ENCODE measurements around the gene ACBD7.

The ACBD7 gene

GRCh38 chr10:15069230-15069629 lies 19.3 kb downstream of the ACBD7 start:
- Histone ChIP-seq H3K4me3 (ENCODE audit: low read length) (no peak overlapping the region), H2AFZ (ENCODE audit: low read depth, low read length) (no peak overlapping the region), H3K36me3 (ENCODE audit: insufficient read depth, low read length) (no peaks in the 10 kb centered on the region), H3K9me3 (ENCODE audit: low read length) (peaks cover 9% of the 10 kb centered on the region), H3K27me3 (ENCODE audit: insufficient read depth, low read length) (no peaks in the 10 kb centered on the region), H3K4me1 (ENCODE audit: insufficient read depth, low read length) (no peaks in the 10 kb centered on the region)

GRCh38 chr10:15068802-15069201 lies 19.8 kb downstream of the ACBD7 start:
- H3K36me3 ChIP-seq (ENCODE audit: insufficient read depth, low read length), result no peaks in the 10 kb centered on the region
- no peak overlapping the region for H2AFZ ChIP-seq (ENCODE audit: low read depth, low read length)
- H3K9me3 ChIP-seq (ENCODE audit: low read length), result peaks cover 5% of the 10 kb centered on the region
- H3K27me3 ChIP-seq (ENCODE audit: insufficient read depth, low read length), result no peaks in the 10 kb centered on the region
- H3K4me1 ChIP-seq (ENCODE audit: insufficient read depth, low read length), result no peaks in the 10 kb centered on the region
- no peak overlapping the region for H3K4me3 ChIP-seq (ENCODE audit: low read length)

- no peaks in the 10 kb centered on the region for H3K9me3 ChIP-seq (ENCODE audit: low read length)
- no peaks in the 10 kb centered on the region for H3K36me3 ChIP-seq (ENCODE audit: insufficient read depth, low read length)
- H2AFZ ChIP-seq (ENCODE audit: low read depth, low read length), result no peak overlapping the region
- no peaks in the 10 kb centered on the region for H3K27me3 ChIP-seq (ENCODE audit: insufficient read depth, low read length)
- no peak overlapping the region for H3K4me3 ChIP-seq (ENCODE audit: low read length)
- H3K4me1 ChIP-seq (ENCODE audit: insufficient read depth, low read length), result no peaks in the 10 kb centered on the region
Measured at GRCh38 chr10:15067154-15067553, 21.4 kb downstream of the ACBD7 start.

- Histone ChIP-seq H3K36me3 (ENCODE audit: insufficient read depth, low read length) (no peaks in the 10 kb centered on the region), H3K4me1 (ENCODE audit: insufficient read depth, low read length) (no peaks in the 10 kb centered on the region), H2AFZ (ENCODE audit: low read depth, low read length) (no peak overlapping the region), H3K4me3 (ENCODE audit: low read length) (no peak overlapping the region), H3K27me3 (ENCODE audit: insufficient read depth, low read length) (no peaks in the 10 kb centered on the region), H3K9me3 (ENCODE audit: low read length) (no peaks in the 10 kb centered on the region)
Measured at GRCh38 chr10:15060638-15061037, 27.9 kb downstream of the ACBD7 start.

GRCh38 chr10:15059914-15060313 lies 28.7 kb downstream of the ACBD7 start:
- Histone ChIP-seq H3K36me3 (ENCODE audit: insufficient read depth, low read length) (no peaks in the 10 kb centered on the region), H3K4me1 (ENCODE audit: insufficient read depth, low read length) (no peaks in the 10 kb centered on the region), H3K9me3 (ENCODE audit: low read length) (no peaks in the 10 kb centered on the region), H3K27me3 (ENCODE audit: insufficient read depth, low read length) (no peaks in the 10 kb centered on the region), H3K4me3 (ENCODE audit: low read length) (no peak overlapping the region), H2AFZ (ENCODE audit: low read depth, low read length) (no peak overlapping the region)

GRCh38 chr10:15058689-15059088 lies 29.9 kb downstream of the ACBD7 start:
- H3K9me3 ChIP-seq (ENCODE audit: low read length), result no peaks in the 10 kb centered on the region
- no peak overlapping the region for H2AFZ ChIP-seq (ENCODE audit: low read depth, low read length)
- no peaks in the 10 kb centered on the region for H3K4me1 ChIP-seq (ENCODE audit: insufficient read depth, low read length)
- H3K4me3 ChIP-seq (ENCODE audit: low read length), result no peak overlapping the region
- H3K36me3 ChIP-seq (ENCODE audit: insufficient read depth, low read length), result no peaks in the 10 kb centered on the region
- H3K27me3 ChIP-seq (ENCODE audit: insufficient read depth, low read length), result no peaks in the 10 kb centered on the region

- no peaks in the 10 kb centered on the region for H3K27me3 ChIP-seq (ENCODE audit: insufficient read depth, low read length)
- H3K36me3 ChIP-seq (ENCODE audit: insufficient read depth, low read length), result no peaks in the 10 kb centered on the region
- no peak overlapping the region for H2AFZ ChIP-seq (ENCODE audit: low read depth, low read length)
- no peak overlapping the region for H3K4me3 ChIP-seq (ENCODE audit: low read length)
- no peaks in the 10 kb centered on the region for H3K9me3 ChIP-seq (ENCODE audit: low read length)
- H3K4me1 ChIP-seq (ENCODE audit: insufficient read depth, low read length), result no peaks in the 10 kb centered on the region
Measured at GRCh38 chr10:15053061-15053460, 35.5 kb downstream of the ACBD7 start.

- Histone ChIP-seq H2AFZ (ENCODE audit: low read depth, low read length) (no peak overlapping the region), H3K36me3 (ENCODE audit: insufficient read depth, low read length) (no peaks in the 10 kb centered on the region), H3K27me3 (ENCODE audit: insufficient read depth, low read length) (no peaks in the 10 kb centered on the region), H3K9me3 (ENCODE audit: low read length) (no peaks in the 10 kb centered on the region), H3K4me3 (ENCODE audit: low read length) (no peak overlapping the region), H3K4me1 (ENCODE audit: insufficient read depth, low read length) (no peaks in the 10 kb centered on the region)
Measured at GRCh38 chr10:15052121-15052520, 36.5 kb downstream of the ACBD7 start.

- Histone ChIP-seq H3K4me3 (ENCODE audit: low read length) (no peak overlapping the region), H3K4me1 (ENCODE audit: insufficient read depth, low read length) (no peaks in the 10 kb centered on the region), H3K9me3 (ENCODE audit: low read length) (no peaks in the 10 kb centered on the region), H3K36me3 (ENCODE audit: insufficient read depth, low read length) (no peaks in the 10 kb centered on the region), H3K27me3 (ENCODE audit: insufficient read depth, low read length) (no peaks in the 10 kb centered on the region), H2AFZ (ENCODE audit: low read depth, low read length) (no peak overlapping the region)
Measured at GRCh38 chr10:15049533-15049932, 39.0 kb downstream of the ACBD7 start.

- Histone ChIP-seq H3K9me3 (ENCODE audit: low read length) (no peaks in the 10 kb centered on the region), H3K36me3 (ENCODE audit: insufficient read depth, low read length) (no peaks in the 10 kb centered on the region), H3K4me1 (ENCODE audit: insufficient read depth, low read length) (no peaks in the 10 kb centered on the region), H3K4me3 (ENCODE audit: low read length) (no peak overlapping the region), H3K27me3 (ENCODE audit: insufficient read depth, low read length) (no peaks in the 10 kb centered on the region), H2AFZ (ENCODE audit: low read depth, low read length) (no peak overlapping the region)
Measured at GRCh38 chr10:15046626-15047025, 42.0 kb downstream of the ACBD7 start.

GRCh38 chr10:15045380-15045779 lies 43.2 kb downstream of the ACBD7 start:
- H3K9me3 ChIP-seq (ENCODE audit: low read length), result no peaks in the 10 kb centered on the region
- H3K27me3 ChIP-seq (ENCODE audit: insufficient read depth, low read length), result no peaks in the 10 kb centered on the region
- H3K4me1 ChIP-seq (ENCODE audit: insufficient read depth, low read length), result no peaks in the 10 kb centered on the region
- H3K4me3 ChIP-seq (ENCODE audit: low read length), result no peak overlapping the region
- H3K36me3 ChIP-seq (ENCODE audit: insufficient read depth, low read length), result no peaks in the 10 kb centered on the region
- no peak overlapping the region for H2AFZ ChIP-seq (ENCODE audit: low read depth, low read length)

- H3K36me3 ChIP-seq (ENCODE audit: insufficient read depth, low read length), result no peaks in the 10 kb centered on the region
Measured at GRCh38 chr10:15043674-15044073, 44.9 kb downstream of the ACBD7 start, which contains the start of gene OLAH. Gene OLAH, plus strand, starts transcription at chr10:15043943. Its CDS starts 3,346 bp downstream, at chr10:15047289.

GRCh38 chr10:15038416-15038815 lies 50.2 kb downstream of the ACBD7 start:
- Histone ChIP-seq H2AFZ (ENCODE audit: low read depth, low read length) (no peak overlapping the region), H3K27me3 (ENCODE audit: insufficient read depth, low read length) (peaks cover 2% of the 10 kb centered on the region), H3K9me3 (ENCODE audit: low read length) (no peaks in the 10 kb centered on the region), H3K4me1 (ENCODE audit: insufficient read depth, low read length) (no peaks in the 10 kb centered on the region), H3K36me3 (ENCODE audit: insufficient read depth, low read length) (no peaks in the 10 kb centered on the region), H3K4me3 (ENCODE audit: low read length) (no peak overlapping the region)

More at GRCh38 chr10:15043674-15044073, 44.9 kb downstream of the ACBD7 start, which contains the start of gene OLAH:
- H2AFZ ChIP-seq (ENCODE audit: low read depth, low read length), result no peak within 1 kb of the TSS
- H3K9me3 ChIP-seq (ENCODE audit: low read length), result no peaks in the 10 kb centered on the region
- H3K27me3 ChIP-seq (ENCODE audit: insufficient read depth, low read length), result no peaks in the 10 kb centered on the region
- H3K4me3 ChIP-seq (ENCODE audit: low read length), result no peak within 1 kb of the TSS
- H3K4me1 ChIP-seq (ENCODE audit: insufficient read depth, low read length), result no peaks in the 10 kb centered on the region

- H2AFZ ChIP-seq (ENCODE audit: low read depth, low read length), result no peak overlapping the region
- no peak overlapping the region for H3K4me3 ChIP-seq (ENCODE audit: low read length)
- H3K9me3 ChIP-seq (ENCODE audit: low read length), result no peaks in the 10 kb centered on the region
- no peaks in the 10 kb centered on the region for H3K4me1 ChIP-seq (ENCODE audit: insufficient read depth, low read length)
- peaks cover 2% of the 10 kb centered on the region for H3K27me3 ChIP-seq (ENCODE audit: insufficient read depth, low read length)
- H3K36me3 ChIP-seq (ENCODE audit: insufficient read depth, low read length), result no peaks in the 10 kb centered on the region
Measured at GRCh38 chr10:15037691-15038090, 50.9 kb downstream of the ACBD7 start.
